Measurements from ENCODE around the gene TM4SF5.
"Not testable (repeated sequence)": the region's sequence is repeated elsewhere in the genome, so short reads cannot be mapped to it uniquely, and the experiment has no call there.

The TM4SF5 gene

DNA sequence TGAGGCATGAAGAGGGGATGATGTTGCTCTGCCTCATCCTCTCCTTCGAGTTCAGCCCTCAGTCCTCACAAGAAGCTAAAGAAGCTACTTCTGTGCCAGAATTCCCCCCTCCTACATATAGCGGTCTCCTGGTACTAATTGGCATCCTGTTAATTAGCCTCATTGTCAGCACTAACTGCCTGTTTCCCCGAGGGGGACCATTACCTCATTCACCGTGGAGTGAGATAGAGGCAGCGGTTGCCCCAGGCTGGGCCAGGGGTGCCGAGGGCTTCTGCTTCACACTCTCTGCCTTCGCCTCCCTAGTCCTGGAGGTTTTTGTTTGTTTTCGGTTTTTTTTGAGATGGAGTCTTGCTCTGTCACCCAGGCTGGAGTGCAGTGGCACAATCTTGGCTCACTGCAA lies 55.7 kb downstream of the TM4SF5 start:
- Histone ChIP-seq H3K36me3 (replicated peaks) (no peaks in the 10 kb centered on the region), H3K27ac (no peak overlapping the region), H3K4me3 (ENCODE audit: low read depth, low read length) (no peak overlapping the region), H3K27me3 (replicated peaks) (no peaks in the 10 kb centered on the region)
- in situ Hi-C loops (cut with HindIII; ENCODE audit: low pct_ligation_motif_present, low sequenced_read_pairs) = no loop called here
- no peak for DNase-seq
- TF ChIP-seq, protein P1, sequence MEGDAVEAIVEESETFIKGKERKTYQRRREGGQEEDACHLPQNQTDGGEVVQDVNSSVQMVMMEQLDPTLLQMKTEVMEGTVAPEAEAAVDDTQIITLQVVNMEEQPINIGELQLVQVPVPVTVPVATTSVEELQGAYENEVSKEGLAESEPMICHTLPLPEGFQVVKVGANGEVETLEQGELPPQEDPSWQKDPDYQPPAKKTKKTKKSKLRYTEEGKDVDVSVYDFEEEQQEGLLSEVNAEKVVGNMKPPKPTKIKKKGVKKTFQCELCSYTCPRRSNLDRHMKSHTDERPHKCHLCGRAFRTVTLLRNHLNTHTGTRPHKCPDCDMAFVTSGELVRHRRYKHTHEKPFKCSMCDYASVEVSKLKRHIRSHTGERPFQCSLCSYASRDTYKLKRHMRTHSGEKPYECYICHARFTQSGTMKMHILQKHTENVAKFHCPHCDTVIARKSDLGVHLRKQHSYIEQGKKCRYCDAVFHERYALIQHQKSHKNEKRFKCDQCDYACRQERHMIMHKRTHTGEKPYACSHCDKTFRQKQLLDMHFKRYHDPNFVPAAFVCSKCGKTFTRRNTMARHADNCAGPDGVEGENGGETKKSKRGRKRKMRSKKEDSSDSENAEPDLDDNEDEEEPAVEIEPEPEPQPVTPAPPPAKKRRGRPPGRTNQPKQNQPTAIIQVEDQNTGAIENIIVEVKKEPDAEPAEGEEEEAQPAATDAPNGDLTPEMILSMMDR (IDR thresholded peaks at IDR 0.05; ENCODE audit: low read depth, low read length, missing control alignments) = no peak

DNA sequence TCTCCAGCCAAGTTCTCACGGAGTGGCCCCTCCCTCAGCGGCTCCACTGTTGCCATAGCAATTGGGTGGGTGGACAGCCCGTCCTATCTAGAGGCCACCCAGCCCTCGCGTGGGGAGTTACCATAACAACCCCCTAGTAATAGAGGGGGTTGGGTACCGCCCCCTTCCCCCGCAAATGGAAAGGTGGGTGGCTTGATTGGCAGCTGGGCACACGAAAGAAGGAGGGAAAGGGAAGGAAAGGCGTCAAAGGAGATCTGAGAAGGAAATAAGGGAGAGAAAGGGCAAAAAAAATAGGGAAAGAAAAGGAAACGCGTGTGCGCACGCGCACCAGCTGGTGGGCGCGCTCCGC lies 61.1 kb downstream of the TM4SF5 start:
- H3K27me3 ChIP-seq (replicated peaks); in situ Hi-C loops (cut with HindIII; ENCODE audit: low pct_ligation_motif_present, low sequenced_read_pairs); H3K36me3 ChIP-seq (replicated peaks); DNase-seq: not testable (repeated sequence)
- Histone ChIP-seq H3K27ac (peak overlapping the region; percentile 71), H3K4me3 (ENCODE audit: low read depth, low read length) (peak overlapping the region; percentile 79)

Data from brain microvascular endothelial cell (primary cell).